AML-193 (cell line): ENCODE results near the gene CELA3A.

Experiments used
- DNase-seq, 2 experiments: peaks; one replicate each; lab custom pipeline; 2025; lab: John Stamatoyannopoulos, UW

CELA3A gene

DNA sequence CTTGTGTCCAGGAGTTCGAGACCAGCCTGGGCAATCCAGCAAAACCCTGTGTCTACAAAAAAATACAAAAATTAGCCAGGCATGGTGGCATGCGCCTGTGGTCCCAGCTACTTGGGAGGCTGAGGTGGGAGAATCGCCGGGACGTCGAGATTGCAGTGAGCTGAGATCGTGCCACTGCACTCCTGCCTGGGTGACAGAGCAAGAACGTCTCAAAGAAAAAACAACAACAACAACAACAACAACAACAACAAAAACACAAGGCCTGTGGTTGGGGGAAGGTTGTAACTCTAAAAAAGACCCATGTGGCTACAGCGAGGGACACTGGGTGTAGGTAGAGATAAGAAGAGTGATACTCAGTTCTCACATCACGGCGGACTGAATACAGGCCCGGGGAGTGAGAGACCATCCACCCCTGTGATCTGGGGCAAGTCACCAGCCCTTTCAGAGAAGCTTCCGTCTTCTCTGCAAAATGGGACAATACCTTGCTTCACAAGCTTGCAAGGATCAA, 50.2 kb downstream of the CELA3A start:
- no peak for DNase-seq

DNA sequence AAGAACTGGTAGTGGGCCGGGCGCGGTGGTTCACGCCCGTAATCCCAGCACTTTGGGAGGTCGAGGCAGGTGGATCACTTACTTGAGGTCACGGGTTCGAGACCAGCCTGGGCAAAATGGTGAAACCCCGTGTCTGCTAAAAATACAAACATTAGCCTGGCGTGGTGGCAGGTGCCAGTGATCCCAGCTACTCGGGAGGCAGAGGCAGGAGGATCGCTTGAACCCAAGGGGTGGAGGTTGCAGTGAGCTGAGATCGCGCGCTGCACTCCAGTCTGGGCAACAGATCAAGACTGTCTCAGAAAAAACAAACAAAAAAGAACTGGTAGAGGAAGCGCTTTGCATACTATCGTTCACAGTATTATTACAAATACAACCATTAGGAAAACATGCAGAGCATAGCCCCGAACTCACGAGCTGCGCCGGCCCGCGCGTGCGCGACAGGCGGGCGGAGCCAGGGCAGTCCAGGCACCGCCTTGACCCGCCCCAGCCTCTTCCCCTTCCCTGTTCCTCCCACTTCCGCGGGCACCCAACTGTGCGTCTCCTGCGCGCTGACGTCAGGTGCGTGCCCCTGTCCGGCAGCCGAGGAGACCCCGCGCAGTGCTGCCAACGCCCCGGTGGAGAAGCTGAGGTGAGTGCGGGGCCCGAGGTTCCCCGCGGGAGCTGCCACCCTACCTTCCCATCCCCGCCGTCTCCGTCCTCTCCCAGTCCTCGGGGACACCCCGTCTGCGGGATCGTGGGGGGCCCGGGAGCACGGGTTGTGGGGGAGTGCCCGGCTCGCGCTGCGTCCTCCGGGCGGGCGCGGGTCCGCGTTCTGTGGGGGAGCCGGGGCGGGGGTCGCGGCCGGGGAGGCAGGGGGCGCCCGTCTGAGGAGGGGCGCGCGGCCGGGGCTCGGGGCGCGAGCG, 50.9 kb downstream of the CELA3A start, which contains the start of gene CDC42:
Gene CDC42 (plus strand): TSS at position 595 of the 902 bp plus-strand sequence. CDS start 25,770 bp downstream, outside the sequence.
- peak; percentile 90 to 91 for DNase-seq

DNA sequence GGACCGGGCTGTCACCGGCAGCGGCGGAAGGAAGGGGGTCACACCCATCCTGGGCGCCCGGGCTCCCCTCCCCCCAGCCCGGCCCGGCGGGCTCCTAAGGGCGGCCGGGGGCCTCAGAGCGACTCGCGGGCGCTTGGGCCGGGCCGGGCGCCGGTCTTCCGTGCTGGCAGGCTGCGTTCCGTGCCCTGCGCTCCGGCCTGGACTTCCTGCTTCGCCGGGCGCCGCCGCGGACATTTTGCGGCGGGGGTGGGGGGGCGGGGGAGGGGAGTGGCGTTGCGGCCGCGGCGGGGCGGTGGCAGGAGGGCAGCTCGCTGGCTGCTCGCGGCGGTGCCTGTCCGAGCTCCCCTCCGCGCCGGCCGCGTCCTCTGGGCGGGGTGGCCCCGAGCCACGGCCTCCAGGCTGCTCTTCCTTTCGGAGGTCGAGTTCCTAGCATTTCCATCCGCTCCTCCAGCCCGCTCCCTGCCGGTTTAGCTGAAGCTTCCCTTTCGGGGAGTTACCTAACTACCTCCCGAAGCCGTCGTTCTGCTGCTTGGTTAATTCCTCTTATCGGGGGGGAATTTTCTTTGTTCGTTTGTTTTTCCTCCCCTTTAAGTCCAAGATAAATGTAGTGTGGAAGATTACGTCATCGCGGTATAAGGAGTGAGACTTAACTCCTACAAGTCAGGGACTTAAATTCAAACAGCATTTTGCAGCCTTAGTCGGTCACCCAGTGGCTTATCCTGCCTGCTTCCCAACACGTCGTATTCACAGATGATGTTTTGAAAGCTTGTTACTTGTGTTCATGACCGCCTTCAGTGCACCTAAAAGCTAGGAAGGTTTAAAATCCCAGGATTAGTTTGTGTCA, 51.8 kb downstream of the CELA3A start:
- peak; percentile 59 to 73 for DNase-seq

DNA sequence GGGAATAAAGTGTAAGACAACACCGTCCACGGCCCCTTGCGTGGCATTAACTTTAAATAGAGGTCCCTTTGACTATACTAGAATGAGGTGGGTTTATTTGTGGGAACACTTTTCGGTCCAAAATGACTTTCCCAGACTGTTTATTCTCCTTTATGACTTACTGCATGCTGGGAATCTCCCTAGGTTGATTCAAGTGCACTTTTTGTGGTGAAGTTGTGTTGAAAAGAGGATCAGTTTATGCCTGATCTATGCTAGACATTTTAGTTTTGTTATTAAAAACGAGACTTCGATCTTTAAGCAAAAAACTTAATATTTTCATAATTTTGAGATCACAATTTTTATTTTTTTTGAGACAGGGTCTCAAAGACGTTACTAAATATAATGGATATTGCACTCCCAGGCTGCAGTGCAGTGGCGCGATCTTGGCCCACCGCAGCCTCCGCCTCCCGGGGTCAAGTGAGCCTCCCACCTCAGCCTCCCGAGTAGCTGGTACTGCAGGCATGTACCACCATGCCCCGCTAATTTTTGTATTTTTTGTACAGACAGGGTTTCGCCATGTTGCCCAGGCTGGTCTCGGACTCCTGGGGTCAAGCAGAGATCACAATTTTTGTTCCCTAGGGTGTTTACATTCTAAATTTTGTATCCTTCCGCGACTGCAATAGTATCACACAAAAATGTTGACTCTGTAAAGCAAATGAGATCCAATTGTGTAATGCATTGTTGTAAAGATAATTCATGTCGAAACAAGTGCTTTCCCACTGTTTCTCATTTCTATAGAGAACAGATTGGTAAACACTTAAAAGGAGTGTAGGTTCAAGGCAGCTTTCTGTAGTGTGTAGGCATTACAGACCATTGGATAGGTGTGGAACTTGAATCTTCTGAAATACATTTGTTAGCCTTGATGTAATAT, 52.7 kb downstream of the CELA3A start:
- DNase-seq = peak; percentile 35 to 48

DNA sequence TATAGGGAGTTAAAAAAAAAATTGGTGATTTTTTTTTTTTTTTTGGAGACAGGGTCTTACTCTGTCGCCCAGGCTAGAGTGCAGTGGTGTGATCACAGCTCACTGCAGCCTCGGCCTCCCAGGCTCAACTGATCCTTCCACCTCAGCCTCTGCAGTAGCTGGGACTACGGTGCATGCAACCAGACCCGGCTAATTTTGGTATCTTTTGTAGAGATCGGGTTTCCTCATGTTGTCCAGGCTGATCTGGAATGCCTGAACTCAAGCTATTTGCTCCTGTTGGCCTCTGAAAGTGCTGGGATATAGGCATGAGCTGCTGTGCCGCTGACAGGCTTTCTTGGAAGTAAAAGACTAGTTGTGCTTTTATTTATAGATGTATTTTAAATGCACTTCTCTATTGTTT, 54.0 kb downstream of the CELA3A start:
- no peak for DNase-seq

DNA sequence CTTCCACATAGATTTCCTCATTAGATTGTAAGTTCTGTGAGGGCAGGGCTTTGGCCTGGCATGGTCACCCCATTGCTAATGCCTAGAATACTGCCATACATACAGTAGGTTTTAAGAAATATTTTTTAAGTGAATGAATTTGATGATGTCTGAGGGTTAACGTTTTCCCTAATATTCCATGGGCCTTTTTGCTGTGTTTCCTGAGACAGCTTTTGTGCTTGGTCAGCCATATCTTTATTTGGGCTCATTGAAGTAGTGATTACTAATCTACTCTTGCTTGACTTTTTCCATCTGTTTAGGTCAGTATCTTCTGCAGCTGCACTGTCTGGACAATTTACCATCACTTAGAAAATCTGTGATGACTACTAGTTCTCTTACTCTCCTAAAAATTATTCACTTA, 54.6 kb downstream of the CELA3A start:
- DNase-seq = no peak

DNA sequence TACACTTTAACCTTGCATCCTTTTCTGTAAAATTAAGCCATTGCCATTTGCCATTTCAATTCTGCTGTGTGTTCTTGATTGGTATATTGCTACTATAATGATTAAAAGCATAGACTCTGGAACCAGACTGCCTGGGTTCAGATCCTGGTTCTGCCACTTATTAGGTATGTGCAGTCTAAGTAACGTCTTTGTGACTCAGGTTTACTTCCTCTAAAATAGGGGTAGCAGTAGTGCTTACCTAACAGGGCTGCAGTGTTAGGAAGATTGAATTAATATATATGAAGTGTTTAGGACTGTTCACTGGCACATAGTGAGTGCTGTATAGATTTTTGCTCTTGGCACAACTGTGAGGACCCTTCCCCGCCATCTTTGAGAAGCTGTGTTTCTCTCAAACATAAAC, 55.5 kb downstream of the CELA3A start:
- peak; percentile 30 to 40 for DNase-seq

DNA sequence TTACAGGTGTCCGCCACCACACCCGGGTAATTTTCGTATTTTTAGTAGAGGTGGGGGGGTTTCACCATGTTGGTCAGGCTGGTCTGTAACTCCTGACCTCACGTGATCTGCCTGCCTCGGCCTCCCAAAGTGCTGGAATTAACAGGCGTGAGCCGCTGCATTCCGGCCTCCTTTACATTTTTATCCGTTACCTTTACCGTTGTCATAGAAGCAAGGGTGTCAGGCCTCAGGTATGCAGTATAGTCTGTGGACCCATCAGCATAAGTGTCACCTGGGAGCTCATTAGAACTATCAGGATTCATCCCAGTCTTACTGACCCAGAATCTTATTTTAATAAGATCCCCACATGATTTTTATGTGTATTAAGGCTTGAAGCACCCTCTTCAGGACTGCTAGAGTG, 56.4 kb downstream of the CELA3A start:
- no peak for DNase-seq
